ENCODE measurements around the gene GRB2. TPM values are rescaled to one million over a fixed set of nuclear protein-coding genes. Genes with fewer than 3 reads are reported as not detected.

GRB2 gene
- total RNA-seq, 2 donors from 2014 or later = 85.5 to 86.6 TPM

- Histone ChIP-seq H3K4me3 (ENCODE audit: low read length) (peak within 1 kb of the TSS; percentile 92), H3K27ac (ENCODE audit: low read depth, low read length) (no peak within 1 kb of the TSS), H3K9me3 (ENCODE audit: control insufficient read depth, low read length) (no peaks in the 10 kb centered on the region), H3K4me1 (ENCODE audit: control insufficient read depth, insufficient read depth, low read length) (no peaks in the 10 kb centered on the region), H3K27me3 (ENCODE audit: control insufficient read depth, insufficient read depth, low read length, poor library complexity, severe bottlenecking) (no peaks in the 10 kb centered on the region), H3K9ac (ENCODE audit: extremely low read depth, low read length, poor library complexity, severe bottlenecking) (peak within 1 kb of the TSS; percentile 36), H3K36me3 (ENCODE audit: control insufficient read depth, insufficient read depth, low read length) (peaks cover 6% of the 10 kb centered on the region)
- WGBS, 2 experiments (ENCODE audit: insufficient coverage in 1 of 2, insufficient read length in 1 of 2) = 0 to 1% methylated on average over 49 to 65 of the region's 65 CpGs
- H3K36me3 Mint-ChIP-seq (ENCODE audit: low read depth) = peaks cover 5% of the 10 kb centered on the region
- H3K9me3 Mint-ChIP-seq = no peaks in the 10 kb centered on the region
- H3K27me3 Mint-ChIP-seq (ENCODE audit: insufficient read depth) = peaks cover 1% of the 10 kb centered on the region
- no peaks in the 10 kb centered on the region for H3K4me1 Mint-ChIP-seq
- H3K27ac Mint-ChIP-seq = peak within 1 kb of the TSS; percentile 90
- DNase-seq = peak; percentile 100
- TF ChIP-seq, protein P1, sequence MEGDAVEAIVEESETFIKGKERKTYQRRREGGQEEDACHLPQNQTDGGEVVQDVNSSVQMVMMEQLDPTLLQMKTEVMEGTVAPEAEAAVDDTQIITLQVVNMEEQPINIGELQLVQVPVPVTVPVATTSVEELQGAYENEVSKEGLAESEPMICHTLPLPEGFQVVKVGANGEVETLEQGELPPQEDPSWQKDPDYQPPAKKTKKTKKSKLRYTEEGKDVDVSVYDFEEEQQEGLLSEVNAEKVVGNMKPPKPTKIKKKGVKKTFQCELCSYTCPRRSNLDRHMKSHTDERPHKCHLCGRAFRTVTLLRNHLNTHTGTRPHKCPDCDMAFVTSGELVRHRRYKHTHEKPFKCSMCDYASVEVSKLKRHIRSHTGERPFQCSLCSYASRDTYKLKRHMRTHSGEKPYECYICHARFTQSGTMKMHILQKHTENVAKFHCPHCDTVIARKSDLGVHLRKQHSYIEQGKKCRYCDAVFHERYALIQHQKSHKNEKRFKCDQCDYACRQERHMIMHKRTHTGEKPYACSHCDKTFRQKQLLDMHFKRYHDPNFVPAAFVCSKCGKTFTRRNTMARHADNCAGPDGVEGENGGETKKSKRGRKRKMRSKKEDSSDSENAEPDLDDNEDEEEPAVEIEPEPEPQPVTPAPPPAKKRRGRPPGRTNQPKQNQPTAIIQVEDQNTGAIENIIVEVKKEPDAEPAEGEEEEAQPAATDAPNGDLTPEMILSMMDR (conservative IDR thresholded peaks at IDR 0.05) = peak; percentile 68
- peak within 1 kb of the TSS; percentile 83 for H3K4me3 Mint-ChIP-seq
These were observed 116.2 kb downstream of the GRB2 start, which contains the start of gene SLC25A19 for GRCh38 chr17:75289115-75289831. SLC25A19 (minus strand) TSS chr17:75289433; CDS start chr17:75286764, 2,669 bp downstream.

- H3K4me1 Mint-ChIP-seq = no peaks in the 10 kb centered on the region
- Histone ChIP-seq H3K27me3 (ENCODE audit: control insufficient read depth, insufficient read depth, low read length, poor library complexity, severe bottlenecking) (no peaks in the 10 kb centered on the region), H3K9ac (ENCODE audit: extremely low read depth, low read length, poor library complexity, severe bottlenecking) (peak overlapping the region; percentile 36), H3K9me3 (ENCODE audit: control insufficient read depth, low read length) (no peaks in the 10 kb centered on the region), H3K27ac (ENCODE audit: low read depth, low read length) (no peak overlapping the region), H3K4me3 (ENCODE audit: low read length) (peak overlapping the region; percentile 92), H3K4me1 (ENCODE audit: control insufficient read depth, insufficient read depth, low read length) (no peaks in the 10 kb centered on the region), H3K36me3 (ENCODE audit: control insufficient read depth, insufficient read depth, low read length) (peaks cover 6% of the 10 kb centered on the region)
- H3K27me3 Mint-ChIP-seq (ENCODE audit: insufficient read depth) = peaks cover 1% of the 10 kb centered on the region
- WGBS, 2 experiments (ENCODE audit: insufficient coverage in 1 of 2, insufficient read length in 1 of 2) = 1 to 3% methylated on average over 11 to 14 of the region's 14 CpGs
- peak overlapping the region; percentile 90 for H3K27ac Mint-ChIP-seq
- peak overlapping the region; percentile 83 for H3K4me3 Mint-ChIP-seq
- TF ChIP-seq, protein P1 (conservative IDR thresholded peaks at IDR 0.05) = no peak
- H3K9me3 Mint-ChIP-seq = no peaks in the 10 kb centered on the region
- peaks cover 6% of the 10 kb centered on the region for H3K36me3 Mint-ChIP-seq (ENCODE audit: low read depth)
- DNase-seq = peak; percentile 88
These were observed 116.7 kb downstream of the GRB2 start for GRCh38 chr17:75288770-75289114.

DNA sequence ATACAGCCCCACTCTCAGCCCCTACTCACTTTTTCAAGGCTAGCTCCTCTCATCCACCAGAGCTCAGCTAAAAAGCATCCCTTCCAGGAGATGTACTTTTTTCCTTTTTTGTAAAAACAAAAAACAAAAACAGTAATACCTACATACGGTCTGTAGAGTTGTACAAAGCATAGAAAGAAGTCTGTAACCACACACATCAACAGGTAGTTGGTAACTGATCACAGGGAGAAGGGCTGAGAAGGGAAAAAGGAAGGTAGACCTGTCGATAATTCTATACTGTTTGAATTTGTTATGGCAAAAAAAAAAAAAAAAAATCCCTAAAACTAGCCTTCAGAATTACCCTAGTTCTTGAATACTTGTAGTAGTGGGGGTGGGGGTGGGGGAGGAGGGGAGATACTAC is 117.1 kb downstream of the GRB2 start:
- Mint-ChIP-seq H3K4me3 (peak overlapping the region; percentile 83), H3K27me3 (ENCODE audit: insufficient read depth) (peaks cover 1% of the 10 kb centered on the region), H3K4me1 (no peaks in the 10 kb centered on the region), H3K9me3 (no peaks in the 10 kb centered on the region), H3K36me3 (ENCODE audit: low read depth) (peaks cover 10% of the 10 kb centered on the region), H3K27ac (no peak overlapping the region)
- peaks cover 6% of the 10 kb centered on the region for H3K36me3 ChIP-seq (ENCODE audit: control insufficient read depth, insufficient read depth, low read length)
- no peaks in the 10 kb centered on the region for H3K27me3 ChIP-seq (ENCODE audit: control insufficient read depth, insufficient read depth, low read length, poor library complexity, severe bottlenecking)
- H3K9ac ChIP-seq (ENCODE audit: extremely low read depth, low read length, poor library complexity, severe bottlenecking) = peak overlapping the region; percentile 36
- peak overlapping the region; percentile 92 for H3K4me3 ChIP-seq (ENCODE audit: low read length)
- H3K9me3 ChIP-seq (ENCODE audit: control insufficient read depth, low read length) = no peaks in the 10 kb centered on the region
- WGBS, 2 experiments (ENCODE audit: insufficient coverage in 1 of 2, insufficient read length in 1 of 2) = 50% methylated on average over 1 of the region's 2 CpGs; no CpG with 5 or more reads in 1 of the 2 experiments
- H3K4me1 ChIP-seq (ENCODE audit: control insufficient read depth, insufficient read depth, low read length) = no peaks in the 10 kb centered on the region
- DNase-seq = no peak
- no peak overlapping the region for H3K27ac ChIP-seq (ENCODE audit: low read depth, low read length)
- TF ChIP-seq, protein P1 (conservative IDR thresholded peaks at IDR 0.05) = no peak

Data from endodermal cell (in vitro differentiated cells).